HG03342 (cell line): ENCODE data around the gene SCGB2B2.
"Not testable (repeated sequence)": the region's sequence is repeated elsewhere in the genome, so short reads cannot be mapped to it uniquely, and the experiment has no call there.

Experiments used
- ATAC-seq: cut with Tn5 transposase; IDR thresholded peaks from one replicate; pipeline ENCODE4 v1.9.1; 2021; ENCODE audit warnings: mild to moderate bottlenecking, moderate library complexity; ENCODE audit not compliant: unreplicated experiment

SCGB2B2 gene

DNA sequence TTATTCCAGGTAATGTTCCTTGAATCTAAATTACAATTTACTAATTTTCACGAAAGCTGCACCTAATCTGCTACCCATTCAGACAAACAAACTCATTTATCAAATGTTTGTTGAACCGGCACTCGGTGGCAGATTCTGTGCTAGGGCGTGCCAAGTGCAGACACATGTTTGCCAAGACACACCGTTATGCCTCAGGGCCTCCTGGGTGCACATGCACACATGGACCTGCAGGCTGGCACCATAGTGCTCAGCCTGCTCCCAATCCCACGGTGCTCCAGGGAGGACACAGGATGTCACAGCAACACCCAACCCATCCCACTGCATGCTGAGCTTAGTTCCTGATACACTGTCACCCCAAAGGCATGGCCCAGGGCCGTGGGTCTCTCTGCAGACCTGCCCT, 7.7 kb downstream of the SCGB2B2 start:
- ATAC-seq = no peak

GRCh38 chr19:34668690-34669089, 8.3 kb downstream of the SCGB2B2 start:
- not testable (repeated sequence) for ATAC-seq

DNA sequence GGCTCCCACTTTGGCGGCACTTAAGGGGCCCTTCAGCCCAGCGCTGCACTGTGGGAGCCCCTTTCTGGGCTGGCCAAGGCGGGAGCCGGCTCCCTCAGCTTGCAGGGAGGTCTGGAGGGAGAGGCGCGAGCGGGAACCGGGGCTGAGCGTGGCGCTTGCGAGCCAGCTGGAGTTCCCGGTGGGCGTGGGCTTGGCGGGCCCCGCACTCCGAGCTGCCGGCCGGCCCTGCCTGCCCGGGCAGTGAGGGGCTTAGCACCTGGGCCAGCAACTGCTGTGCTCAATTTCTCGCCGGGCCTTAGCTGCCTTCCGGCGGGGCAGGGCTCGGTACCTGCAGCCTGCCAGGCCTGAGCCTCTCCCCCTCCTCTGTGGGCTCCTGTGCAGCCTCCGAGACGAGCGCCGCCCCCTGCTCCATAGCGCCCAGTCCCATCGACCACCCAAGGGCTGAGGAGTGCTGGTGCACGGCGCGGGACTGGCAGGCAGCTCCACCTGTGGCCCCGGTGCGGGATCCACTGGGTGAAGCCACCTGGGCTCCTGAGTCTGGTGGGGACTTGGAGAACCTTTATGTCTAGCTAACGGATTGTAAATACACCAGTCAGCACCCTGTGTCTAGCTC, 8.8 kb downstream of the SCGB2B2 start:
- ATAC-seq = not testable (repeated sequence)

- no peak for ATAC-seq
These were observed 9.4 kb downstream of the SCGB2B2 start for GRCh38 chr19:34667349-34668076.

DNA sequence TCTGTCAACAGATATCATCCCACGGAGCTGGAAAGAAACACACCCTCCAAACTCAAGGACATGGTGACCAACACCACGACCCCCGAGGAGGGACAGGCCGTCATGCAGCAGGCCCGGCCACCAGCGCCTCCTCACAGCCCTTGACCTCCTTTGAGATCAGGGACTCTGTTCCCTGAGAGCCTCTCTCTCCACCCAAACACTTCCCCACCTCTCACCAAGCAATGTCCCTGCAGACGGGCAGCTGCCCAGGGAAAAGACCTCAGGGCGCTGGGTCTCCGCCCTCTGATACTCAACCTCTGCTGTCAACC, 10.0 kb downstream of the SCGB2B2 start:
- no peak for ATAC-seq

DNA sequence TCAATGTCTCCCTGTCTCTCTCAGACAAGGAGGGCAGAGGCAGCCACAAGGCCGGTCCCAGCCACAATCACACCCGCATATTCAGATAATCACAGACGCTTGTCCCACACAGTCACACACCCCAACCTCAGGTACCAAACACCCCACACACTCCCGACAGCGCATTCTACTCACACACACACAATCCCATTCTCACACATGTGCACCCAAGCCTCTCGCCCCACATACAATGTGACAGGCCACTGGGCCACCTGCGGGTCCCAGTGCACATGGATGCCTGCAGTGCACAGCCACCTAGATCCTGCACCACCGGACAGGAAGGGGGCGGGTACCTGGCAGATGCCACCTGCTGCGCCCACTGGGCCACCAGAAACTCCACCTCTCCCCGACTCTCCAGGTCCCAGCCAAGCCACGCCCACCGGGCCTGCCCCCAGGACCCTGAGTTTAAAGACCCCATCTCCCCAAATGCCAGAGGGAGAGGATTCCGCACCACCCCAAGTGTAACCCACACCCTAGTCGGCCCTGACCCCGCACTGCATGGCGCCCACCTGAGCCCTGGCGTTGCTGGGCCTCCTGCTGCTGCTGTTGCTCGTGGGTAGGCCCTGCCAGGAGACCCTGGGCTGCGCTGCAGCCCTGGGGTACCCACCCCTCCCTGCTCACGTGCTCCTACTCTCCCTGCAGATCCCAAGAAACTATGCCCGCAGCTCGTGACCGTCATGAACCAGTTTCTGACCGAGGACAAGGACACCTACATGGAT, 10.6 kb downstream of the SCGB2B2 start:
- ATAC-seq = no peak

- not testable (repeated sequence) for ATAC-seq
These were observed 11.7 kb downstream of the SCGB2B2 start for GRCh38 chr19:34665275-34665674.

DNA sequence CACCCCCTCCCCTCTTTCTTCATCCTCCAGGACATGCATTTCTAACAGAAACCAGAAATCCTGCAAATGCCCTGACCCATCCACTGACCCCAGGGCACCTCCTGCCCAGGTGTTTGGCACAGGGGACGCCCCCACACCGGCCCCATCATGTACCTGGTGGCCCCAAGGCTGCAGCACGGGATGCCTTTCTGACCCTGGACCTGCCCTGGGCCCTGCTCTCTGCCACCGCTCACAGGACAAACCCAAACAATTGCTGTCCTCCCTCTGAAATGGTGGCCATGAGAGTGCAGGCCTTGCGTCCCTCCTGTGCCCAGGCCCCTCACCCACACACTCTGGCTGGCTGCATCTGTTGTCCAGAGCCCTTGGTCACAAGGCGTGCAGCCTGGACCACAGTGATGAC, 12.1 kb downstream of the SCGB2B2 start:
- ATAC-seq = no peak

GRCh38 chr19:34664168-34664567, 12.8 kb downstream of the SCGB2B2 start:
- no peak for ATAC-seq

DNA sequence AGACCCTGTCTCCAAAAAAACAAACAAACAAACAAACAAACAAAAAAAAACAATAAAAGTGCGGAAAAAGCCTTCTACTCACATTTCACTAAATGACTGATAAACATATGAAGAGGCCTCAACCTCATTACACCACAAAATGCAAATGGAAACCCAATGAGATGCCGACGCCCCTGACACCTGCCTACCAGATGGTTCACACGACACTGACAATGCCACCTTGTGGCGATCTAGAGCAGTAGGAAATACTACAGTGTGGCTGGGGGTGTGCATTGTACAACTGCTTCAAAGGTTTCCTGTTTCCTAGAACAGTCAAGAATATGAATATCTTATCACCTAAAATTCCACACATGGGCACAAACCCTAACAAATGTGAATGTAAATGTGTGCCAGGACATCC, 14.0 kb downstream of the SCGB2B2 start:
- no peak for ATAC-seq

- no peak for ATAC-seq
These were observed 15.6 kb downstream of the SCGB2B2 start for GRCh38 chr19:34661357-34661756.

DNA sequence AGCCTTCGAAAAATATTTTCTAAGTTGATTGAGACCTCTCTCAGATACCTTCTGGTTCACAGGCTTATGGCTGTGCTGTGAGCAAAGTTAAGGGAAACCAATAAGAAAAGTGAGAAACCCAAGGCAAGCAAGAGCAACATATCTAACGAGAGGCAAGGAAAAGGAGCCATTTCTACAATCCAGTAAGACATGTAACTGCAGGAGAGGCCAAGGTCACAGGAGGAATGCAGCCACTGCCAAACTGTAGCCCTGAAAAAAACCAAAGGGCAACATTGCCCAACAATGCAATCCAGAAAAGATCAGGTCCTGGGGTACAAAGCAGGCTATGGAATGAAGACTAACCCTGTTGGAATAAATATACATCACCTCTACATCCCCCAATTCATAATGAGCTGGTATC, 21.3 kb downstream of the SCGB2B2 start:
- no peak for ATAC-seq

- no peak for ATAC-seq
These were observed 22.2 kb downstream of the SCGB2B2 start for GRCh38 chr19:34654796-34655195.

DNA sequence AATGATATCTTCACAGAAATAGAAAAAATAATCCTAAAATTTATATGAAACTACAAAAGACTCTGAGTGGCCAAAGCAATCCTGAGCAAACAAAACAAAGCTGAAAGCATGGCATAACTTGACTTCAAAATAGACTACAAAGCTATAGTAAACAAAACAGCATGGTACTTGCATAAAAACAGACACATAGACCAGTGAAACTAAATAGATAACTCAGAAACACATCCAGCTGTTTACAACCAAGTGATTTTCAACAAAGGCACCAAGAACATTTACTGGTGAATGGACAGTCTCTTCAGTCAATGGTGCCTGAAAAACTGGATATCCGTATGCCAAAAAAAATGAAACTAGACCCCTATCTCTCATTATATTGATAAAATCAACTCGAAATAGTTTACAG, 25.2 kb downstream of the SCGB2B2 start:
- ATAC-seq = no peak

DNA sequence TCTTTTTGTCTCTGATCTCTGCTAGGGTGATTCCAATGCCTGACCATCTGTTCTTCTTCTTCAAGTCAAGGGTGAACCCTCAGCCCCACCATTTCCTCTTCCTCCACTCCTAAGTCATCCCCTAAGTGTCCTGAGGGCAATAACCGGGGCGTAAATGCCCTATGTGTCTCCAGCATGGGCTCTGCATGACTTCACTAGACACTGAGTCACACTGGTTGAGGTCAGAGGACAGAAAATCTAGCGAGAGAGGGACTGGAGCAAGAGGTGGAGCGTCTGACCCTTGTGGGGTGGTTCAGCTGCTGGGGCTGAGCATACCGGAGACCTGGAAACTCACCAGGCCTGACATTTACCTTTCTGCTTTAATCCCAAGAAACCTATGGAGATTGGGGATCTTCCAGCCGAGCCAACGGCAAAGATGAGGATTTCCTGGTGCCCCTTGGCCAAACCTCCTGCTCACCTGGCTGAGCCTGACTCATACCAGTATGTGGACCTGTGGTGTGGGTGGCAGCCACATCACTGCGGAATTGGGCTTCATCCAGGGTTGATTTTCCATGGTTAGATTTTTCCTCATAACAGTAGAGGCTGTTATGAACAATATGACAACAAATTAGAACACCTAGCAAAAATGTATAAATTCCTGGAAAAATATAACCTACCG, 26.9 kb downstream of the SCGB2B2 start:
- no peak for ATAC-seq

GRCh38 chr19:34645551-34645950, 31.4 kb downstream of the SCGB2B2 start:
- no peak for ATAC-seq

DNA sequence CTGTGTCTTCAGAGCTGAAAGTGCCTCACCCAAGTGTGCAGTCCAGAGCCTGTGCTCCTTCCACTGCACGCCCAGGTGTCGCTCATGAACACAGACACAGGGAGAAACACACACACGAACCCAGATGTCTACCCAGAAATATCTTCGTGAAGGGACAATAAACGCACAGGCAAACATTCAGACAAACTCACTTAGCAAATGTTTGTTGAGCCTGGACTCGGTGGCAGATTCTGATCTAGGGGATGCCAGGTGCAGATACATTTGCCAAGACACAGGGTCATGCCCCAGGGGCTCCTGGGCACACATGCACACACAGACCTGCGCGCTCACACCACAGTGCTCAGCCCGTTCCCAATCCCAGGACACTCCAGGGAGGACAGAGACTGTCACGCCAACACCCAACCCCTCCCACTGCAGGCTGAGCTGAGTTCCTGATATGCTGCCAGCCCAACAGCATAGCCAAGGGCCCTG, 31.9 kb downstream of the SCGB2B2 start:
- no peak for ATAC-seq

GRCh38 chr19:34642241-34642640, 34.7 kb downstream of the SCGB2B2 start:
- no peak for ATAC-seq

DNA sequence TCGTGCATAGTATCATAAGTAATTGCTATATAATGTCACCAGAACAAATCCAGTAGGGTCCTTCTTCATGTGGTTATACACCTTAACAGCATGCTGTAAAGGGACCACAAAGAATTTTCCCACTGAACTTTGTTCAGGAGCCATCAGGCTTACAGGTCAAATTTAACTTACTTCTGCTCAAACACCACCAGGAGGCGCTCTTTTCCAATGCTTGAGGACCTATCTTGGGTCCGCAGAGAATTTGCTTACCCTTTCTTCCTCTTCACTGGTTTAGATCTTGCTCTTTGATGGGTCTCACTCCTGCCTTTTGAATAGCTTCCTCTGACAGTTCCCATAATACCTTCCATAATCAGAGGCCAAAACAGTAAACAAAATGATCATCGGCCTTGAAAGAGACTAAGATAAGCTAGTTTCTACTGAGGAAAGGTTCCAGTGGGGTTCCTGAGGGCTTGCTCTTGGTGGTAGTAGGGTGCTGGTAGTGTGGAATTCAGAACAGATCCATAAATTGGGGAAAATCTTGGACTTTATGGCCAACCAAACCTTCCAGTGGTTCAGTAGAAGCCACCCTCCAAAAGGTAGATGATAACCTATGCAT, 37.4 kb downstream of the SCGB2B2 start:
- no peak for ATAC-seq

GRCh38 chr19:34633802-34634201, 43.2 kb downstream of the SCGB2B2 start:
- ATAC-seq = no peak
